H7 (cell line): Measurements from ENCODE around the gene TDP1. TPM values are rescaled to one million over a fixed set of nuclear protein-coding genes. Genes with fewer than 3 reads are reported as not detected.
"Not testable (repeated sequence)": the region's sequence is repeated elsewhere in the genome, so short reads cannot be mapped to it uniquely, and the experiment has no call there.

Experiments used
- DNase-seq: peaks from one replicate; pipeline ENCODE4 v3.0.0; 2012
- H3K27me3 ChIP-seq: 2 replicates; pipeline ENCODE4 v1.6.0; 2011; ENCODE audit warnings: mild to moderate bottlenecking, low read length; ENCODE audit not compliant: control insufficient read depth, insufficient read depth
- H3K36me3 ChIP-seq: replicated peaks from 2 replicates; pipeline ENCODE4 v1.5.1; 2011; ENCODE audit warnings: low read length; ENCODE audit not compliant: control insufficient read depth, insufficient read depth
- H3K4me3 ChIP-seq: 2 replicates; pipeline ENCODE4 v1.5.1; 2011; ENCODE audit warnings: low read depth, mild to moderate bottlenecking, control low read depth, low read length, moderate library complexity; ENCODE audit not compliant: insufficient read depth
- total RNA-seq: library from RNA; depleted of rRNA; stranded (reverse); fragments of >200 nt; shearing (Covaris generic); gene quantifications from 2 replicates; pipeline ENCODE4 v1.2.3, GENCODE V29; 2014; rRNA removed

Gene TDP1
- total RNA-seq, 1 experiment from 2014 or later = 75.4 TPM

GRCh38 chr14:90061685-90062126 is 106.0 kb downstream of the TDP1 start, which contains the start of gene KCNK13:
Gene KCNK13 (plus strand): TSS chr14:90061994. CDS start chr14:90062206, 212 bp downstream.
- peak; percentile 84 for DNase-seq
- Histone ChIP-seq H3K36me3 (no peaks in the 10 kb centered on the region), H3K27me3 (peaks cover 62% of the 10 kb centered on the region)

GRCh38 chr14:90062127-90062794 is 106.5 kb downstream of the TDP1 start:
- H3K36me3 ChIP-seq = no peaks in the 10 kb centered on the region
- peak; percentile 75 for DNase-seq
- peak overlapping the region; percentile 38 for H3K4me3 ChIP-seq
- peaks cover 61% of the 10 kb centered on the region for H3K27me3 ChIP-seq

More at GRCh38 chr14:90061685-90062126, 106.0 kb downstream of the TDP1 start, which contains the start of gene KCNK13:
- peak within 1 kb of the TSS; percentile 58 for H3K4me3 ChIP-seq

- Histone ChIP-seq H3K27me3 (peaks cover 61% of the 10 kb centered on the region), H3K4me3 (peak overlapping the region; percentile 38; the same call in 1 of the 2 replicates), H3K36me3 (no peaks in the 10 kb centered on the region)
- peak; percentile 33 for DNase-seq
Observed at GRCh38 chr14:90062822-90063539, 107.3 kb downstream of the TDP1 start.

GRCh38 chr14:90072350-90072749 is 116.6 kb downstream of the TDP1 start:
- H3K36me3 ChIP-seq = no peaks in the 10 kb centered on the region
- no peak overlapping the region for H3K4me3 ChIP-seq
- no peak for DNase-seq
- H3K27me3 ChIP-seq = no peaks in the 10 kb centered on the region; the same call in 1 of the 2 replicates

- no peak for DNase-seq
Observed at GRCh38 chr14:90079576-90079975, 123.8 kb downstream of the TDP1 start.

GRCh38 chr14:90087433-90087832 is 131.7 kb downstream of the TDP1 start:
- H3K36me3 ChIP-seq = no peaks in the 10 kb centered on the region
- no peak for DNase-seq

More at GRCh38 chr14:90079576-90079975, 123.8 kb downstream of the TDP1 start:
- no peaks in the 10 kb centered on the region for H3K27me3 ChIP-seq
- H3K4me3 ChIP-seq = no peak overlapping the region
- H3K36me3 ChIP-seq = no peaks in the 10 kb centered on the region

GRCh38 chr14:90088176-90088575 is 132.4 kb downstream of the TDP1 start:
- no peaks in the 10 kb centered on the region for H3K36me3 ChIP-seq
- DNase-seq = no peak
- no peak overlapping the region for H3K4me3 ChIP-seq
- no peaks in the 10 kb centered on the region for H3K27me3 ChIP-seq

More at GRCh38 chr14:90087433-90087832, 131.7 kb downstream of the TDP1 start:
- H3K4me3 ChIP-seq = no peak overlapping the region
- H3K27me3 ChIP-seq = no peaks in the 10 kb centered on the region

GRCh38 chr14:90089486-90089885 is 133.8 kb downstream of the TDP1 start:
- H3K36me3 ChIP-seq, H3K27me3 ChIP-seq, H3K4me3 ChIP-seq, DNase-seq: not testable (repeated sequence)

GRCh38 chr14:90091393-90091792 is 135.7 kb downstream of the TDP1 start:
- no peak for DNase-seq
- Histone ChIP-seq H3K27me3 (no peaks in the 10 kb centered on the region), H3K36me3 (no peaks in the 10 kb centered on the region)

GRCh38 chr14:90093942-90094595 is 138.3 kb downstream of the TDP1 start:
- no peaks in the 10 kb centered on the region for H3K27me3 ChIP-seq
- no peak for DNase-seq
- H3K4me3 ChIP-seq = no peak overlapping the region
- H3K36me3 ChIP-seq = no peaks in the 10 kb centered on the region

More at GRCh38 chr14:90091393-90091792, 135.7 kb downstream of the TDP1 start:
- no peak overlapping the region for H3K4me3 ChIP-seq

Other genes with a start within 250 kb of the TDP1 start
- gene EFCAB11, start 1.2 kb upstream of the TDP1 start, total RNA-seq = 9.8 and 10.8 TPM in 2 replicates
- 0.07 and 0.28 TPM in 2 replicates for gene KCNK13, start 106.1 kb downstream of the TDP1 start, total RNA-seq